ENCODE measurements around the gene UXS1. TPM values are rescaled to one million over a fixed set of nuclear protein-coding genes. Genes with fewer than 3 reads are reported as not detected.

UXS1 gene
- total and polyA plus RNA-seq, 2 experiments from 2014 or later = 35.8 to 57.5 TPM

- no peaks in the 10 kb centered on the region for H3F3A ChIP-seq (ENCODE audit: insufficient read depth)
- no peak for DNase-seq
- H4K20me1 ChIP-seq (ENCODE audit: insufficient read depth) = no peaks in the 10 kb centered on the region
- H3K9me3 ChIP-seq (ENCODE audit: low read depth) = no peaks in the 10 kb centered on the region
- H3K79me2 ChIP-seq (ENCODE audit: insufficient read depth) = no peaks in the 10 kb centered on the region
- no peak overlapping the region for H3K4me3 ChIP-seq
- 86% methylated on average over 31 of the region's 31 CpGs for WGBS, 2 experiments (ENCODE audit: low coverage in 1 of 2, low lambda C conversion rate in 2 of 2, missing lambda C conversion rate in 2 of 2)
- H3K9ac ChIP-seq = no peak overlapping the region
- H2AFZ ChIP-seq = no peak overlapping the region
- H3K36me3 ChIP-seq (ENCODE audit: low read depth) = no peaks in the 10 kb centered on the region
- in situ Hi-C loops (cut with MboI) = no loop called here
- H3K4me1 ChIP-seq (ENCODE audit: insufficient read depth) = no peaks in the 10 kb centered on the region
- H3K4me2 ChIP-seq (ENCODE audit: unreplicated experiment) = no peak overlapping the region
- H3K27me3 ChIP-seq (replicated peaks; ENCODE audit: insufficient read depth) = no peaks in the 10 kb centered on the region
- TF ChIP-seq EZH2phosphoT487 (IDR thresholded peaks at IDR 0.05; ENCODE audit: insufficient read depth, low read depth) (no peak), EZH2 (IDR thresholded peaks at IDR 0.05; ENCODE audit: insufficient read depth, poor library complexity, severe bottlenecking) (no peak)
- no peaks in the 10 kb centered on the region for H3K9me2 ChIP-seq (ENCODE audit: insufficient read depth)
- no peak overlapping the region for H3K27ac ChIP-seq
These were observed 34.0 kb downstream of the UXS1 start for GRCh38 chr2:106159866-106160785.

- no peaks in the 10 kb centered on the region for H3K27me3 ChIP-seq (replicated peaks; ENCODE audit: insufficient read depth)
- H3K4me3 ChIP-seq = no peak overlapping the region
- no peak overlapping the region for H2AFZ ChIP-seq
- 85 to 90% methylated on average over 10 of the region's 10 CpGs for WGBS, 2 experiments (ENCODE audit: low coverage in 1 of 2, low lambda C conversion rate in 2 of 2, missing lambda C conversion rate in 2 of 2)
- no peak for TF ChIP-seq EZH2 (IDR thresholded peaks at IDR 0.05; ENCODE audit: insufficient read depth, poor library complexity, severe bottlenecking)
- TF ChIP-seq EZH2phosphoT487 (IDR thresholded peaks at IDR 0.05; ENCODE audit: insufficient read depth, low read depth) = no peak
- in situ Hi-C loops (cut with MboI) = no loop called here
- H4K20me1 ChIP-seq (ENCODE audit: insufficient read depth) = no peaks in the 10 kb centered on the region
- H3K4me2 ChIP-seq (ENCODE audit: unreplicated experiment) = no peak overlapping the region
- H3K9me3 ChIP-seq (ENCODE audit: low read depth) = no peaks in the 10 kb centered on the region
- H3K79me2 ChIP-seq (ENCODE audit: insufficient read depth) = no peaks in the 10 kb centered on the region
- H3K9ac ChIP-seq = no peak overlapping the region
- H3K36me3 ChIP-seq (ENCODE audit: low read depth) = 0 out of 2 replicates have a peak, but pooled peaks cover 5% of the 10 kb centered on the region
- H3K4me1 ChIP-seq (ENCODE audit: insufficient read depth) = no peaks in the 10 kb centered on the region
- DNase-seq = no peak
- H3K27ac ChIP-seq = no peak overlapping the region
- H3F3A ChIP-seq (ENCODE audit: insufficient read depth) = no peaks in the 10 kb centered on the region
- H3K9me2 ChIP-seq (ENCODE audit: insufficient read depth) = no peaks in the 10 kb centered on the region
These were observed 35.2 kb downstream of the UXS1 start for GRCh38 chr2:106158871-106159270.

GRCh38 chr2:106158131-106158530 is 36.0 kb downstream of the UXS1 start:
- 95 to 96% methylated on average over 4 of the region's 4 CpGs for WGBS, 2 experiments (ENCODE audit: low coverage in 1 of 2, low lambda C conversion rate in 2 of 2, missing lambda C conversion rate in 2 of 2)
- no peak overlapping the region for H3K27ac ChIP-seq
- H3K4me3 ChIP-seq = no peak overlapping the region

GRCh38 chr2:106157416-106157815 is 36.7 kb downstream of the UXS1 start:
- in situ Hi-C loops (cut with MboI) = no loop called here
- 87 to 95% methylated on average over 3 of the region's 3 CpGs for WGBS, 2 experiments (ENCODE audit: low coverage in 1 of 2, low lambda C conversion rate in 2 of 2, missing lambda C conversion rate in 2 of 2)
- no peaks in the 10 kb centered on the region for H3F3A ChIP-seq (ENCODE audit: insufficient read depth)
- no peak overlapping the region for H2AFZ ChIP-seq
- no peaks in the 10 kb centered on the region for H3K79me2 ChIP-seq (ENCODE audit: insufficient read depth)
- no peak overlapping the region for H3K4me2 ChIP-seq (ENCODE audit: unreplicated experiment)
- no peaks in the 10 kb centered on the region for H3K27me3 ChIP-seq (replicated peaks; ENCODE audit: insufficient read depth)
- H3K4me3 ChIP-seq = no peak overlapping the region
- no peaks in the 10 kb centered on the region for H3K9me3 ChIP-seq (ENCODE audit: low read depth)
- no peak overlapping the region for H3K9ac ChIP-seq
- H3K4me1 ChIP-seq (ENCODE audit: insufficient read depth) = no peaks in the 10 kb centered on the region
- TF ChIP-seq EZH2phosphoT487 (IDR thresholded peaks at IDR 0.05; ENCODE audit: insufficient read depth, low read depth) = no peak
- TF ChIP-seq EZH2 (IDR thresholded peaks at IDR 0.05; ENCODE audit: insufficient read depth, poor library complexity, severe bottlenecking) = no peak
- no peaks in the 10 kb centered on the region for H4K20me1 ChIP-seq (ENCODE audit: insufficient read depth)
- no peak for DNase-seq
- no peaks in the 10 kb centered on the region for H3K9me2 ChIP-seq (ENCODE audit: insufficient read depth)
- 0 out of 2 replicates have a peak, but pooled peaks cover 8% of the 10 kb centered on the region for H3K36me3 ChIP-seq (ENCODE audit: low read depth)
- H3K27ac ChIP-seq = no peak overlapping the region

More at GRCh38 chr2:106158131-106158530, 36.0 kb downstream of the UXS1 start:
- no peaks in the 10 kb centered on the region for H3K9me2 ChIP-seq (ENCODE audit: insufficient read depth)
- TF ChIP-seq EZH2phosphoT487 (IDR thresholded peaks at IDR 0.05; ENCODE audit: insufficient read depth, low read depth) (no peak), EZH2 (IDR thresholded peaks at IDR 0.05; ENCODE audit: insufficient read depth, poor library complexity, severe bottlenecking) (no peak)
- no peaks in the 10 kb centered on the region for H4K20me1 ChIP-seq (ENCODE audit: insufficient read depth)
- H3F3A ChIP-seq (ENCODE audit: insufficient read depth) = no peaks in the 10 kb centered on the region
- in situ Hi-C loops (cut with MboI) = no loop called here
- H3K4me1 ChIP-seq (ENCODE audit: insufficient read depth) = no peaks in the 10 kb centered on the region
- no peak for DNase-seq
- H2AFZ ChIP-seq = no peak overlapping the region
- 0 out of 2 replicates have a peak, but pooled peaks cover 8% of the 10 kb centered on the region for H3K36me3 ChIP-seq (ENCODE audit: low read depth)
- no peaks in the 10 kb centered on the region for H3K79me2 ChIP-seq (ENCODE audit: insufficient read depth)
- no peak overlapping the region for H3K4me2 ChIP-seq (ENCODE audit: unreplicated experiment)
- H3K27me3 ChIP-seq (replicated peaks; ENCODE audit: insufficient read depth) = no peaks in the 10 kb centered on the region
- no peaks in the 10 kb centered on the region for H3K9me3 ChIP-seq (ENCODE audit: low read depth)
- no peak overlapping the region for H3K9ac ChIP-seq

All from GM23248 (cell line).